ENCODE measurements around the gene RELL1.
"Not testable (repeated sequence)": the region's sequence is repeated elsewhere in the genome, so short reads cannot be mapped to it uniquely, and the experiment has no call there.

RELL1 gene

GRCh38 chr4:37690976-37691375, 4.8 kb upstream of the RELL1 start:
- no peak for DNase-seq

GRCh38 chr4:37689353-37690095, 3.3 kb upstream of the RELL1 start:
- no peak for DNase-seq

GRCh38 chr4:37687681-37688080, 1.5 kb upstream of the RELL1 start:
- no peak for DNase-seq

GRCh38 chr4:37687194-37687562, 1.0 kb upstream of the RELL1 start:
- DNase-seq: no peak

GRCh38 chr4:37685823-37686372, 278 bp downstream of the RELL1 start:
- DNase-seq: no peak

GRCh38 chr4:37685161-37685822, 884 bp downstream of the RELL1 start:
- DNase-seq: peak in 1 of 2 experiments; percentile 64

- DNase-seq: no peak
Observed at GRCh38 chr4:37684154-37684553, 2.0 kb downstream of the RELL1 start.

GRCh38 chr4:37682701-37683401, 3.3 kb downstream of the RELL1 start:
- DNase-seq: peak in 1 of 2 experiments; percentile 12

- DNase-seq: no peak
Observed at GRCh38 chr4:37680089-37680488, 6.1 kb downstream of the RELL1 start.

- no peak for DNase-seq
Observed at GRCh38 chr4:37679301-37679700, 6.9 kb downstream of the RELL1 start.

GRCh38 chr4:37678624-37679023, 7.6 kb downstream of the RELL1 start:
- DNase-seq: no peak

- DNase-seq: no peak
Observed at GRCh38 chr4:37675587-37676290, 10.4 kb downstream of the RELL1 start.

GRCh38 chr4:37674439-37674838, 11.7 kb downstream of the RELL1 start:
- no peak for DNase-seq

GRCh38 chr4:37673538-37674192, 12.5 kb downstream of the RELL1 start:
- DNase-seq: no peak

- no peak for DNase-seq
Observed at GRCh38 chr4:37671072-37671471, 15.1 kb downstream of the RELL1 start.

- DNase-seq: no peak
Observed at GRCh38 chr4:37670249-37670648, 15.9 kb downstream of the RELL1 start.

GRCh38 chr4:37669124-37669523, 17.1 kb downstream of the RELL1 start:
- not testable (repeated sequence) for DNase-seq

GRCh38 chr4:37667197-37668100, 18.7 kb downstream of the RELL1 start:
- no peak for DNase-seq

GRCh38 chr4:37666625-37667071, 19.5 kb downstream of the RELL1 start:
- peak; percentile 91 to 97 for DNase-seq

GRCh38 chr4:37665333-37666320, 20.5 kb downstream of the RELL1 start:
- DNase-seq: no peak

Measured in SW 1271 (cell line).